ENCODE results near the gene SLC7A10. TPM values are rescaled to one million over a fixed set of nuclear protein-coding genes. Genes with fewer than 3 reads are reported as not detected.

The SLC7A10 gene
- total RNA-seq, 1 experiment from 2014 or later = 2.9 TPM

DNA sequence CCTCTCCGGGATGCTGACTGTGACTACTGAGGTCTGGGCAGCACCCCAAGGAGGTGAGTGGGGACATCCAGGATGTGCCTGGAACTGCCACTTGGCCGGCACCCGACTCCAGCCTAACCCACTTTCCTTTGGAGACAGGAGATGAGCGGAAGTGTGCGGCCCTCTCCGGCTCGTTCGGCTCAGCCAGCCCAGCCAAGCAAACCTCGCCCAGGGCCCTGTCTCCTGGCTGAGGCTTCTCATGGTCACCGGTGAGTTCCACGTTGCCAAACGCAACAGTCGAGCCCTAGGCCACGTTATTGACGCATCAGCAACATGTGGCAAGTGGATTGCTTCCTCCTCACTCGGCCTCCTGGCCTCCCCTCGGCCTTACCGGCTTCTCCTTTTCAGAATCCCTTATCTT lies 5.5 kb downstream of the SLC7A10 start:
- H3K27ac ChIP-seq (ENCODE audit: insufficient read length, low read depth, low read length) = no peak overlapping the region
- no peak overlapping the region for H2BK120ac ChIP-seq (ENCODE audit: low read depth, low read length, poor library complexity, severe bottlenecking)
- H3K9ac ChIP-seq (ENCODE audit: extremely low read depth, insufficient read length, low read length) = no peak overlapping the region
- H4K8ac ChIP-seq (replicated peaks; ENCODE audit: insufficient read length, low read depth, low read length) = no peak overlapping the region
- H3K4me1 ChIP-seq (ENCODE audit: insufficient read depth, low read length) = no peaks in the 10 kb centered on the region
- H3K79me2 ChIP-seq (ENCODE audit: insufficient read depth, low read length) = no peaks in the 10 kb centered on the region
- no peaks in the 10 kb centered on the region for H4K20me1 ChIP-seq (ENCODE audit: control insufficient read depth, insufficient read depth, insufficient read length)
- H3K56ac ChIP-seq (ENCODE audit: insufficient read length, low read depth, low read length) = no peak overlapping the region
- H3K4me2 ChIP-seq (ENCODE audit: insufficient read depth, insufficient read length, low read length) = no peak overlapping the region
- H3T11ph ChIP-seq (ENCODE audit: low read length) = no peak overlapping the region
- H2AK5ac ChIP-seq (ENCODE audit: insufficient read length, low read length) = no peak overlapping the region
- no peak overlapping the region; the same call in 1 of the 2 replicates for H3K14ac ChIP-seq (ENCODE audit: insufficient read depth, low read length)
- H3K27me3 ChIP-seq (ENCODE audit: insufficient read depth, low read length) = peaks cover 7% of the 10 kb centered on the region; the same call in 1 of the 2 replicates
- Mint-ChIP-seq H3K27ac (no peak overlapping the region), H3K4me1 (peaks cover 6 to 15% of the 10 kb centered on the region in 2 experiments), H3K4me3 (no peak overlapping the region), H3K27me3 (ENCODE audit: low read depth) (peaks cover 30% of the 10 kb centered on the region), H3K36me3 (ENCODE audit: insufficient read depth in 1 of 3, low read depth in 3 of 3) (no peaks in the 10 kb centered on the region), H3K9me3 (peaks cover 0 to 2% of the 10 kb centered on the region in 2 experiments; a peak in 1 of 5 replicates)
- H2BK20ac ChIP-seq (ENCODE audit: low read depth, low read length, poor library complexity, severe bottlenecking) = no peak overlapping the region
- no peak overlapping the region for H2AFZ ChIP-seq (ENCODE audit: low read length)
- H3K4ac ChIP-seq (ENCODE audit: low read depth, low read length) = no peak overlapping the region
- H4K91ac ChIP-seq (ENCODE audit: insufficient read length, low read depth, low read length) = no peak overlapping the region
- no peak overlapping the region for H2BK12ac ChIP-seq (ENCODE audit: insufficient read length, low read depth, low read length)
- no peak for DNase-seq
- H4K5ac ChIP-seq (ENCODE audit: insufficient read length, low read depth, low read length) = no peak overlapping the region
- no peak overlapping the region for H2BK5ac ChIP-seq (ENCODE audit: insufficient read length, low read length)
- no CpG with 5 or more reads among the region's 18 CpGs for WGBS (ENCODE audit: extremely low coverage, insufficient read length, low lambda C conversion rate)
- no peak overlapping the region for H3K18ac ChIP-seq (ENCODE audit: insufficient read length, low read depth, low read length)
- H3K79me1 ChIP-seq (ENCODE audit: insufficient read depth, low read depth, low read length, poor library complexity, severe bottlenecking) = no peaks in the 10 kb centered on the region
- no peak overlapping the region for H2BK15ac ChIP-seq (ENCODE audit: low read depth, low read length)
- no peaks in the 10 kb centered on the region for H3K23me2 ChIP-seq (ENCODE audit: insufficient read length, low read depth, low read length, poor library complexity, severe bottlenecking)
- H3K9me3 ChIP-seq (ENCODE audit: control insufficient read depth, low read depth, low read length) = no peaks in the 10 kb centered on the region
- H3K23ac ChIP-seq (ENCODE audit: insufficient read length, low read depth, low read length) = no peak overlapping the region
- TF ChIP-seq, protein P1, sequence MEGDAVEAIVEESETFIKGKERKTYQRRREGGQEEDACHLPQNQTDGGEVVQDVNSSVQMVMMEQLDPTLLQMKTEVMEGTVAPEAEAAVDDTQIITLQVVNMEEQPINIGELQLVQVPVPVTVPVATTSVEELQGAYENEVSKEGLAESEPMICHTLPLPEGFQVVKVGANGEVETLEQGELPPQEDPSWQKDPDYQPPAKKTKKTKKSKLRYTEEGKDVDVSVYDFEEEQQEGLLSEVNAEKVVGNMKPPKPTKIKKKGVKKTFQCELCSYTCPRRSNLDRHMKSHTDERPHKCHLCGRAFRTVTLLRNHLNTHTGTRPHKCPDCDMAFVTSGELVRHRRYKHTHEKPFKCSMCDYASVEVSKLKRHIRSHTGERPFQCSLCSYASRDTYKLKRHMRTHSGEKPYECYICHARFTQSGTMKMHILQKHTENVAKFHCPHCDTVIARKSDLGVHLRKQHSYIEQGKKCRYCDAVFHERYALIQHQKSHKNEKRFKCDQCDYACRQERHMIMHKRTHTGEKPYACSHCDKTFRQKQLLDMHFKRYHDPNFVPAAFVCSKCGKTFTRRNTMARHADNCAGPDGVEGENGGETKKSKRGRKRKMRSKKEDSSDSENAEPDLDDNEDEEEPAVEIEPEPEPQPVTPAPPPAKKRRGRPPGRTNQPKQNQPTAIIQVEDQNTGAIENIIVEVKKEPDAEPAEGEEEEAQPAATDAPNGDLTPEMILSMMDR (conservative IDR thresholded peaks at IDR 0.05) = no peak
